Astrocyte (in vitro differentiated cells and primary cell): ENCODE data around the gene ADGRD2.

Experiments used
- EZH2 ChIP-seq: IDR thresholded peaks from 2 replicates; pipeline ENCODE4 v1.6.1; 2012; ENCODE audit warnings: mild to moderate bottlenecking, low read length, inconsistent platforms; ENCODE audit not compliant: insufficient read depth
- TF ChIP-seq, protein P1 (sequence below): IDR thresholded peaks from 2 replicates; pipeline ENCODE4 v1.5.1; 2011; ENCODE audit warnings: low read depth, mild to moderate bottlenecking, inconsistent platforms, low read length, moderate library complexity; ENCODE audit not compliant: insufficient read depth

DNA sequence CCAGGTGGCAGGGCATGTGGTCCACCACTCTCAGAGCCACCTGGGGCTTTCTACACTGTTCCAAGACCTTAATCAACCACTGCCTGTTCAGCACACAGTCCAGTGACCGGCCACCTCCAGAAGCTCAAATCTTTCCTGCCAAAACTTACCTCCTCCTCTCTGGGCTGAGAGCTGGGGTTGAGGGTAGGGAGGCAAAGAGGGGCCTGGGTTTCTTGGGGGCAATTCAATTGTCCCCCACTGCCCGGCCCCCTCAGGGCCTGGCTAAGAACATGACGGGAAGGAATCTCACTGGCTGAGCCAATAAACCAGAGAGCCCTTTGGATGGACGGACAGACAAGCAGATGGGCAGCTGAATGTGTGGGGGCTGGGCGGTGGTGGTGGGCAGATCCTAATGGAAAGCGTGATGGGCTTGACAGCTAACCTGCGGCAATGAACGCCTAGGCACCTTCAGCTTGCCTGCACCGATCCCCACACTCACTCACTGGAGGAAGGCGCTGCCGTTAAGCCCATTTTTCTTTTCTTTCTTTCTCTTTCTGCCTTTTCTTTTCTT, 51.6 kb downstream of the ADGRD2 start:
- no peak for TF ChIP-seq EZH2
- TF ChIP-seq, protein P1, sequence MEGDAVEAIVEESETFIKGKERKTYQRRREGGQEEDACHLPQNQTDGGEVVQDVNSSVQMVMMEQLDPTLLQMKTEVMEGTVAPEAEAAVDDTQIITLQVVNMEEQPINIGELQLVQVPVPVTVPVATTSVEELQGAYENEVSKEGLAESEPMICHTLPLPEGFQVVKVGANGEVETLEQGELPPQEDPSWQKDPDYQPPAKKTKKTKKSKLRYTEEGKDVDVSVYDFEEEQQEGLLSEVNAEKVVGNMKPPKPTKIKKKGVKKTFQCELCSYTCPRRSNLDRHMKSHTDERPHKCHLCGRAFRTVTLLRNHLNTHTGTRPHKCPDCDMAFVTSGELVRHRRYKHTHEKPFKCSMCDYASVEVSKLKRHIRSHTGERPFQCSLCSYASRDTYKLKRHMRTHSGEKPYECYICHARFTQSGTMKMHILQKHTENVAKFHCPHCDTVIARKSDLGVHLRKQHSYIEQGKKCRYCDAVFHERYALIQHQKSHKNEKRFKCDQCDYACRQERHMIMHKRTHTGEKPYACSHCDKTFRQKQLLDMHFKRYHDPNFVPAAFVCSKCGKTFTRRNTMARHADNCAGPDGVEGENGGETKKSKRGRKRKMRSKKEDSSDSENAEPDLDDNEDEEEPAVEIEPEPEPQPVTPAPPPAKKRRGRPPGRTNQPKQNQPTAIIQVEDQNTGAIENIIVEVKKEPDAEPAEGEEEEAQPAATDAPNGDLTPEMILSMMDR: no peak
